ENCODE results near the gene POLE4.

POLE4 gene

DNA sequence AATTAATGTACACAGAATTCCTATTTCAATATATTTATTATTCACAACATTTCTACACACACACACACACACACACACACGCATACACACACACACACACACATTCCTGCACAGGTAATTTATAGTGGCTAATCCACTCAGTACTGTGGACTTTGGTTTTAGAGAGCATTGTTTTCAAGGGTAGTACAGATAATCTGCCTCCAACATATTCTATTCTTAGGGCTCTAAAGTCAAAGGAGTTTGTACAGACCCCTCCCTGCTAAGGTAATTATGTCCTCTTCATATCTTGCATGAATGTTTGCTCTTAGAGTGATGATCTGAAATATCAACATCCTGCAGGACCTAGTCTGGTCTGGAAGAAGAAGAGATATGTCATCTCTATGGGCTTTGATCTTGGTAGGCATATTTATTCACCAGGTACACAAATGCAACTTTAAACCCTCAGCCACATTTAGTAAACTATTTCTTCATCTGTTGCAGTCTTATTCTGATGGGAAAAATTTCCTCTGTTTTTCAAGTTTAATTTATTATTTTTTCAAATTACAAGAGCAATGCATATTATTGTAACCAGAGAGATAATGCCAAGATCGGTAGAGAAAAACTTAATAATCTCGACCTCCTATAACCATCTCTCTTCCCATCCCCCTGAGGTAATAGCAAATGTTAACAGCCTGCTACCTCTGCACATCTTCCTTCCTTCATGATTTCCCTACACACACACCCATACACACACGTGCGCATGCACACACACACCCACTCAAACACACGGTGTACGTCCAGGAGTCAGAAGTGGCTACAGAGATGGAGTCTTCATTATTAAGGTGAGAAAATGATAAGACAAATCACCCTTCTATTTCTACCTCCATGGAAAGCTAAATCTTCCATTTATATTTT is 18.3 kb upstream of the POLE4 start:
- H3K4me3 ChIP-seq (ENCODE audit: low read depth, low read length), result no peak overlapping the region

DNA sequence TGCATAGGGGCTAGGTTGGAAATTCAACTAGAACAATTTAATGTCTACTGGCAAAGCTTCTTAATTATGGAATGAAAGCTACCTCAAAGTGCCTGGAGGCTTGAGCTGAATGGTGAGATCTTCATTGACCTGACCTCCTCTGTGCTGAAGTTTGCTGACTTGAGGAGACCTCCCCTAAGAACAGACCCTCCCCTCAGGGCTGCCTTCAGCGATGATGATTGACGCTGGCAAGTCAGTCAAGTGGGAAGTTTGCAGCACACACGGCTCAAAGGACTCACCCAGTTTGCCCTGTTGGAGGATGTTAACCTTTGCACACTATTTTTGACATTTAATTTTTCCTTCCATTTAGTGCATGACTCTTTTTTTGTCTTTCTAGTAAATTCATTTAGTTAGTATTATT is 17.2 kb upstream of the POLE4 start:
- H3K4me3 ChIP-seq (ENCODE audit: low read depth, low read length), result no peak overlapping the region

GRCh38 chr2:74942263-74942662 is 16.2 kb upstream of the POLE4 start:
- H3K4me3 ChIP-seq (ENCODE audit: low read depth, low read length), result no peak overlapping the region

DNA sequence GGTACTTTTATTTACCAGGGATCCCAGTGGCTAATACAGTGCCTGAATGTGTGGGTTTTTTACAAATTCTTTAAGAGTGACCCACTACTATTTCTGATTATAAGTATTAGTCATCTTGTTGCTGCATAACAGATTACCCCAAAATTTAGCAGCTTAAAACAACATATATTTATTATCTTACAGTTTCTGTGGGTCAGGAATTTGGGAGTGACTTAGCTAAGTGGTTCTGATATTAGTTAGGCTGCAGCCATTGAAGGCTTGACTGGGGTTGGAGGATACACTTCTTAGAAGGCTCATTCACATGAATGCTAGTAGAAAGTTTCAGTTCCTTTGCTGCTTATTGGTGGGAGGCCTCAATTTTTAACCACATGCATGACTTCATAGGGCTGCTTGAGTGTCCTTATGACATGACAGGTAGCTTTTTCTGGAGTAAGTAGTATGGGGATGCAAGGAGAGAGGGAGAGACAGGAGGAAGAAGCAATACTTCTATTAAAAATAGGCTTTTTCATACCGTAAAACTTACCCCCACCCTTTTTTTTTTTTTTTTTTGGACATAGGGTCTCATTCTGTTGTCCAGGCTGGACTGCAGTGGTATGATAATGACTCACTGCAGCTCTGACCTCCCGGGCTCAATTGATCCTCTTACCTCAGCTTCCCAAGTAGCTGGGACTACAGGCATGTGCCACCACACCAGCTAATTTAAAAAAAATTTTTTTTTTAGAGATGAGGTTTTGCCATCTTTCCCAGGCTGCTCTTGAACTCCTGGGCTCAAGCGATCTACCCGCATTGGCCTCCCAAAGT is 13.3 kb upstream of the POLE4 start:
- no peak overlapping the region for H3K4me3 ChIP-seq (ENCODE audit: low read depth, low read length)

GRCh38 chr2:74945788-74946331 is 12.6 kb upstream of the POLE4 start:
- H3K4me3 ChIP-seq (ENCODE audit: low read depth, low read length), result no peak overlapping the region

DNA sequence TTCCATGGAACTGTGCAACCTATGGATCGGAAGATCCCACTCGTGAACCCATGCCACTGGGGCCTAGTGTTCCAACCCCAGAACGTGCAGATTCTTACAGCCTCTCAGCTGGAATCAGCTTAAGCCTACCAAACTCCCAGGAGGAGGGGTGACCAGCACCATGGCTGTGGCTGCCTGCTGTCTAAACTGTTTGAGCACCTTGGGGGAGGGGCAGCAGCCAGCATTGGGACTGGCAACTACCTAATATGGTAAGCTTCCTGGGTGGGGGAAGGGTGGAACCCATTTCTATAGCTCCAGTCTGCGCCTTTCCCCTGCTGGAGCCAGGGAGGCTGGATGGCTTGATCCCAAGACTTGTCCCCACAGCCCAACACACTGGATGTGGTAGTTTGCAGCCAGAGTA is 10.7 kb upstream of the POLE4 start:
- H3K4me3 ChIP-seq (ENCODE audit: low read depth, low read length), result no peak overlapping the region

DNA sequence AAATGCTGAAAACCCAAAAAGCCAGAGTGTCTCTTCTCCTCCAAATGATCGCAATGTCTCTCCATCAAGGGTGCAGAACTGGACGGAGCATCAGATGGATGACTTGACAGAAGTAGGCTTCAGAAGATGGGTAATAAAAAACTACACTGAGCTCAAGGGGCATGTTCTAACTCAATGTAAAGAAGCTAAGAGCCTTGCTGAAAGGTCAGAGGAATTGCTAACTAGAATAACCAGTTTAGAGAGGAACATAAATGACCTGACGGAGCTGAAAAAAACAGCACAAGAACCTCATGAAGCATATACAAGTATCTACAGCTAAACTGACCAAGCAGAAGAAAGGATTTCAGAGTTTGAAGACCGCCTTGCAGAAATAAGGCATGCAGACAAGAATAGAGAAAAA is 9.7 kb upstream of the POLE4 start:
- no peak overlapping the region for H3K4me3 ChIP-seq (ENCODE audit: low read depth, low read length)

- H3K4me3 ChIP-seq (ENCODE audit: low read depth, low read length), result no peak overlapping the region
These were observed 7.2 kb upstream of the POLE4 start for GRCh38 chr2:74951211-74951754.

GRCh38 chr2:74952575-74952974 is 5.9 kb upstream of the POLE4 start:
- no peak overlapping the region for H3K4me3 ChIP-seq (ENCODE audit: low read depth, low read length)

- H3K4me3 ChIP-seq (ENCODE audit: low read depth, low read length), result no peak overlapping the region
These were observed 4.5 kb upstream of the POLE4 start for GRCh38 chr2:74953796-74954499.

DNA sequence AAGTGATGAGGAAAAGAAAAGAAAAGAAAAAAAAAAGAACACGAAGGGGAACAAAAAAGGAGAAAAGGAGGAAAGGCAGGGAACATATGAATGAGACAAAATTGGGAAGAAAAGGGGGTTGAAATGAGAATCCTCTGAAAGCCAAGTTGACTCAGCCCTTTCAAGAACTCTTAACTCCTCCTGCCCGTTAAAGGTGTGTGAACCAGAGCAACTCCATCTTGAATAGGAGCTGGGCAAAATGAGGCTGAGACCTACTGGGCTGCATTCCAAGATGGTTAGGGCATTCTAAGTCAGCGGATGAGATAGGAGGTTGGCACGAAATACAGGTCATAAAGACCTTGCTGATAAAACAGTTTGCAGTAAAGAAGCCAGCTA is 4.0 kb upstream of the POLE4 start:
- no peak overlapping the region for H3K4me3 ChIP-seq (ENCODE audit: low read depth, low read length)

DNA sequence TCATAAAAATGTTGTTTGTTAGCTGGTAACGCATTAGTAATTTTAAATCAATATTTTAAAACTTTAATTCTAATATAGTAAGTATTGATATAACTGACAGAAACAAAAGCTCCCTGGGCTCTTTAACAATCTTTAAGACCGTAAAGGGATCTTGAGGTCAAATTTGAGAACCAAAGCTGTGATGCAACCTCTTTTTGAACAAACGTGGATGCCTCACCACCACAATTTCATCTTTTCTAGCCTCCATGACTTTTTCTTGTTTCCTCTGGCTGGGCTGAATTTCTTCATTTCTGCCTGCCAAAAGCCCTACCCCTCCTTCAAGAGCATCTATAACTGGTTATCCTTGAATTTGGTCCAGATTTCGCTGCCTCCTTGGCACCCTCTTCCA is 563 bp upstream of the POLE4 start:
- H3K4me3 ChIP-seq (ENCODE audit: low read depth, low read length), result no peak overlapping the region

- H3K4me3 ChIP-seq (ENCODE audit: low read depth, low read length), result peak overlapping the region; percentile 30
These were observed 786 bp downstream of the POLE4 start for GRCh38 chr2:74959106-74959751.

DNA sequence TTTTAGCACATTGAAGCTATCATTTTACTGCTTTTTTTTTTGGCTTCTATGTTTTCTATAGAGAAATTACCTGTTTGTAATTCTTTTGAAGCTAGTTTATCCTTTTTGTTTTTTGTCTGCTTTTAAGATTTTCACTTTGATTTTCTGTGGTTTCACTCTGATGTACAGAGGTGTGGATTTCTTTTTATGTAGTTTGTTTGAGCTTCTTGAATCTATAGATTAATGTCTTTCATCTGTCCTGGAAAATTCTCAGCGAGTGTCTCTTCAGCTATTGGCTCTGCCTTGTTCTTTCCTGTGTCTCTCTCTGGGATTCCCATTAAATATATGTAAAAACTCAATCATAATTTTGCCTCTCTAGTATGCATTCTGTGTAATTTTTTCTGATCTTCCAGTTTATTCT is 8.4 kb downstream of the POLE4 start:
- H3K4me3 ChIP-seq (ENCODE audit: low read depth, low read length), result no peak overlapping the region

DNA sequence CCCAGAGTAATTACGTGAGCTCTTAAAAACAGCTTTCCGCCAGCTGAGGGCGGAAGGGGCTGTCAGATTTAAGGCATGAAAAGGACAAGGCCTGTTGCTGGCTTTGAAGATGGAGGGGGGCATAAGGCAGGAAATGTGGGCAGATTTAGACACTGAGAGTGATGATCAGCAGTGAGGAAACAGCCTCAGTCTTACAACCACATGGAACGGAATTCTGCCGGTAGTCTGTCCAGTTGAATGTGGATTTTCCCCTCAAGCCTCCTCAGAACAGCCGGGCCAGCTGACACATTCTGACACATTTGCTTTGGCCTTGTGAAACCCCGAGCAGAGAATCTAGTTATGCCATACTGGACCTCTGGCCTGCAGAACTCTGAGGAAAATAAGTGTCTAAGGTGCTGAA is 16.6 kb downstream of the POLE4 start:
- no peak overlapping the region for H3K4me3 ChIP-seq (ENCODE audit: low read depth, low read length)

- H3K4me3 ChIP-seq (ENCODE audit: low read depth, low read length), result no peak overlapping the region
These were observed 21.4 kb downstream of the POLE4 start for GRCh38 chr2:74979844-74980243.

DNA sequence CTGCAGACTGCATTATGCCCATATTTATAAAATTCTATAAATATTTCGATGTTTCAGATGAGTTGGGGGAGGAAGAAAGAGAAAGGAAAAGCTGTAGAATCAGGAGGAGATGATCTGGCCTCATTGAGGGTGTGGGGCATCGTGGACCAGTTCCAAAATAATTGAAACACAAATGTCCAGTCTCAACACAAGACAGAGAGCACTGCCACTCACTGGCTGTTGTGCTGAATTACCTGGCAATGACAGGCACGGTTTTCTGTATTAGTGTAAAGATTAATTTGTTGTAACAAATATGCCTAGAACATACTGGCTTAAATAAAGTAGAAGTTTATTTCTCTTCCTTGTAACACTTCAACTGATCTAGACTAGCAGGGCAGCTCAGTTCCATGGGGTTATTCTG is 24.1 kb downstream of the POLE4 start:
- no peak overlapping the region for H3K4me3 ChIP-seq (ENCODE audit: low read depth, low read length)

DNA sequence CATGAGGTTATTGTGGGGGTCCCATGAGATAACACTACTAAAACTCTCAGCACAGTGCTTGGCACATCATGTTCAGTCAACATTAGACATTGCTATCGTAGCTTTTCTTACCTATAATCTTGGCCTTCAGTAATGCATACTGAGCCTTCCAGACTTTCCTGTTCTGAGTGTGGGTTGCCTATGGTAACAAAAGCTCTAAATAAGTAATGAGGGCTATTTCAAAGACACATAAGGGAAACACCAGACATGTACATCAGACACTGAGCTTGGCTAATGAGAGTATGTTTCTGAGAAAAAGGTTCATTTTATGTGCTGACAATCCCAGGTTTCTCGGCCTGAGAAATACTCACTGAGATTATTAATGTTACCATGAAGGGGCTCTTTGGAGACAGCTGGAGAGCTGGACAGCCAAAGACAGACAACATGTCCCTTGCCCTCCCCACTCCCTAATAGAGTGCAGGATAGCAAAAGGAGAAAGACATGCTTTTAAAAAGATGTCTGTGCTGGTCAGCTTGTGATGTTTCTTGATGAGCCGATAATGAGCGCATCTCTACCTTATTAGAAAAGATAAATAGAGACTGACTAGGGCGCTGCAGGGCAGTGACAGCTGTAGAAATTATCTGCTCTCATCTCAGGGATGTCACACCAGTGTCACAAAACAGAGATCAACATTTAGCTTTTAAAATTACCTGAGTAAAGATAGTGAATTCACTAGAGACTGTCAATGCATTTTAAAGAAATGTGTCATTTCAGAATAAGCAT is 25.4 kb downstream of the POLE4 start:
- no peak overlapping the region for H3K4me3 ChIP-seq (ENCODE audit: low read depth, low read length)

- H3K4me3 ChIP-seq (ENCODE audit: low read depth, low read length), result no peak overlapping the region
These were observed 26.6 kb downstream of the POLE4 start for GRCh38 chr2:74984947-74985637.
